NCI-H2081 treated with DMSO at 0.1 percent for 48 hours (cell line): ENCODE data around the gene WFIKKN2.
"Not testable (repeated sequence)": the region's sequence is repeated elsewhere in the genome, so short reads cannot be mapped to it uniquely, and the experiment has no call there.

ENCODE experiments used
- DNase-seq: peaks from one replicate; lab custom pipeline; 2025; lab: John Stamatoyannopoulos, UW

The WFIKKN2 gene

GRCh38 chr17:50835301-50836234 is at the start of gene WFIKKN2:
WFIKKN2 (plus strand) TSS chr17:50835586; CDS start chr17:50835938, 352 bp downstream.
- no peak for DNase-seq

- DNase-seq = no peak
Observed at GRCh38 chr17:50785946-50786570, 49.3 kb upstream of the WFIKKN2 start.

GRCh38 chr17:50787106-50787505 is 48.3 kb upstream of the WFIKKN2 start:
- no peak for DNase-seq

GRCh38 chr17:50790618-50791017 is 44.8 kb upstream of the WFIKKN2 start:
- DNase-seq = no peak

- DNase-seq = no peak
Observed at GRCh38 chr17:50792132-50792531, 43.3 kb upstream of the WFIKKN2 start.

- DNase-seq = no peak
Observed at GRCh38 chr17:50793007-50793406, 42.4 kb upstream of the WFIKKN2 start.

- DNase-seq = no peak
Observed at GRCh38 chr17:50794361-50794760, 41.0 kb upstream of the WFIKKN2 start.

- no peak for DNase-seq
Observed at GRCh38 chr17:50797135-50797810, 38.1 kb upstream of the WFIKKN2 start.

- no peak for DNase-seq
Observed at GRCh38 chr17:50798424-50799288, 36.7 kb upstream of the WFIKKN2 start.

- DNase-seq = no peak
Observed at GRCh38 chr17:50799582-50799981, 35.8 kb upstream of the WFIKKN2 start.

GRCh38 chr17:50800196-50800700 is 35.1 kb upstream of the WFIKKN2 start:
- DNase-seq = no peak

- no peak for DNase-seq
Observed at GRCh38 chr17:50802609-50803571, 32.5 kb upstream of the WFIKKN2 start.

- DNase-seq = no peak
Observed at GRCh38 chr17:50803676-50804075, 31.7 kb upstream of the WFIKKN2 start.

GRCh38 chr17:50804749-50805475 is 30.5 kb upstream of the WFIKKN2 start:
- DNase-seq = not testable (repeated sequence)

- DNase-seq = no peak
Observed at GRCh38 chr17:50805486-50805885, 29.9 kb upstream of the WFIKKN2 start.

- DNase-seq = no peak
Observed at GRCh38 chr17:50806141-50806643, 29.2 kb upstream of the WFIKKN2 start.

GRCh38 chr17:50807009-50807408 is 28.4 kb upstream of the WFIKKN2 start:
- DNase-seq = no peak

- DNase-seq = no peak
Observed at GRCh38 chr17:50807675-50808074, 27.7 kb upstream of the WFIKKN2 start.

GRCh38 chr17:50808413-50808812 is 27.0 kb upstream of the WFIKKN2 start:
- DNase-seq = no peak
